GM12878 (cell line): ENCODE measurements around the gene DGLUCY.

Source experiments
- E4F1 ChIP-seq: fragments of 450-650 bp; IDR thresholded peaks from 2 replicates; pipeline ENCODE4 v1.6.1; 2018; ENCODE audit warnings: borderline replicate concordance, mild to moderate bottlenecking; ENCODE audit not compliant: partially characterized antibody
- EZH2 ChIP-seq: IDR thresholded peaks from 2 replicates; pipeline ENCODE4 v1.6.1; 2012; ENCODE audit warnings: low read depth, mild to moderate bottlenecking, control low read depth, inconsistent platforms, low read length, borderline replicate concordance; ENCODE audit not compliant: control insufficient read depth
- MAX ChIP-seq: IDR thresholded peaks from 2 replicates; pipeline ENCODE4 v1.6.1; 2012; ENCODE audit warnings: low read depth, low read length, improper control_type of control experiment
- POLR2A ChIP-seq: IDR thresholded peaks from 2 replicates; pipeline ENCODE4 v1.6.1; 2011; ENCODE audit warnings: low read depth, mild to moderate bottlenecking, low read length
- ZBTB33 ChIP-seq: fragments of 450-650 bp; IDR thresholded peaks from 2 replicates; pipeline ENCODE4 v1.6.1; 2017; ENCODE audit warnings: mild to moderate bottlenecking

GRCh38 chr14:91159906-91160305 lies 46.0 kb downstream of the DGLUCY start:
- TF ChIP-seq POLR2A (no peak), ZBTB33 (no peak), MAX (no peak), E4F1 (no peak), EZH2 (no peak)
